GM23248 (cell line): ENCODE measurements around the gene MED17.

Experiments used
- EZH2 ChIP-seq: fragments of 200-600 bp; sonication (generic); IDR thresholded peaks from 2 replicates; pipeline ENCODE4 v1.6.1; 2018; ENCODE audit warnings: antibody characterized with exemption, mild to moderate bottlenecking; ENCODE audit not compliant: insufficient read depth, poor library complexity, severe bottlenecking
- EZH2phosphoT487 ChIP-seq: fragments of 200-600 bp; sonication (generic); IDR thresholded peaks from 2 replicates; pipeline ENCODE4 v1.6.1; 2018; ENCODE audit warnings: antibody characterized with exemption, moderate library complexity, mild to moderate bottlenecking, low read depth; ENCODE audit not compliant: insufficient read depth

GRCh38 chr11:93735627-93736026 is 48.5 kb upstream of the MED17 start:
- no peak for TF ChIP-seq EZH2phosphoT487
- TF ChIP-seq EZH2, result no peak
